ENCODE results near the gene APMAP. TPM values are rescaled to one million over a fixed set of nuclear protein-coding genes. Genes with fewer than 3 reads are reported as not detected.

APMAP gene
- total RNA-seq, 2 experiments from 2014 or later = 27.7 to 28.0 TPM

- intact Hi-C loops (cut with micrococcal nuclease; ENCODE audit: unreplicated experiment) = no loop called here
- DNase-seq (ENCODE audit: low spot score) = no peak
- H3K79me2 ChIP-seq (ENCODE audit: insufficient read depth, low read depth, low read length) = no peaks in the 10 kb centered on the region
- BruUV-seq (replicated peaks) = no TSS peak
- H3K9me3 ChIP-seq (ENCODE audit: low read length) = no peaks in the 10 kb centered on the region
- no peak overlapping the region for H2AFZ ChIP-seq (ENCODE audit: low read length)
- no peaks in the 10 kb centered on the region for H4K20me1 ChIP-seq (ENCODE audit: insufficient read depth, low read length)
- POLR2A ChIA-PET = interaction anchor here (0.5 kb wide), 1 partner anchor 336 kb away, joined by 3 read pairs; no protein-coding TSS in a partner anchor
- H3K4me2 ChIP-seq (ENCODE audit: low read length) = no peak overlapping the region
- H3K4me1 ChIP-seq (ENCODE audit: insufficient read depth, low read length, poor library complexity, severe bottlenecking) = peaks cover 9% of the 10 kb centered on the region
- CTCF ChIA-PET (ENCODE audit: unreplicated experiment) = no interaction called here
- peaks cover 7% of the 10 kb centered on the region; the same call in 1 of the 2 replicates for H3K36me3 ChIP-seq (ENCODE audit: insufficient read depth, low read length)
- no peak overlapping the region for H3K27ac ChIP-seq (ENCODE audit: low read depth, low read length, poor library complexity, severe bottlenecking)
- no peak for TF ChIP-seq CTCF (conservative IDR thresholded peaks at IDR 0.05; ENCODE audit: low read length)
- no peak for TF ChIP-seq EZH2phosphoT487 (IDR thresholded peaks at IDR 0.05; ENCODE audit: borderline replicate concordance, low read depth, low read length)
- H3K9me2 ChIP-seq (ENCODE audit: insufficient read depth, low read length) = no peaks in the 10 kb centered on the region
- H3K4me3 ChIP-seq (ENCODE audit: low read depth, low read length, poor library complexity, severe bottlenecking) = no peak overlapping the region
These were observed 35.1 kb downstream of the APMAP start for GRCh38 chr20:24957326-24958016.

GRCh38 chr20:24956001-24956841 is 36.3 kb downstream of the APMAP start:
- no peak overlapping the region for H3K27ac ChIP-seq (ENCODE audit: low read depth, low read length, poor library complexity, severe bottlenecking)
- no peaks in the 10 kb centered on the region for H3K9me2 ChIP-seq (ENCODE audit: insufficient read depth, low read length)
- TF ChIP-seq CTCF (conservative IDR thresholded peaks at IDR 0.05; ENCODE audit: low read length) (no peak), EZH2phosphoT487 (IDR thresholded peaks at IDR 0.05; ENCODE audit: borderline replicate concordance, low read depth, low read length) (no peak)
- BruUV-seq (replicated peaks) = no TSS peak
- CTCF ChIA-PET (ENCODE audit: unreplicated experiment) = no interaction called here
- H4K20me1 ChIP-seq (ENCODE audit: insufficient read depth, low read length) = no peaks in the 10 kb centered on the region
- POLR2A ChIA-PET = no interaction called here
- no peak overlapping the region for H3K4me2 ChIP-seq (ENCODE audit: low read length)
- no peaks in the 10 kb centered on the region for H3K9me3 ChIP-seq (ENCODE audit: low read length)
- H3K36me3 ChIP-seq (ENCODE audit: insufficient read depth, low read length) = peaks cover 7% of the 10 kb centered on the region; the same call in 1 of the 2 replicates
- no peaks in the 10 kb centered on the region for H3K79me2 ChIP-seq (ENCODE audit: insufficient read depth, low read depth, low read length)
- H3K4me1 ChIP-seq (ENCODE audit: insufficient read depth, low read length, poor library complexity, severe bottlenecking) = peaks cover 9% of the 10 kb centered on the region
- intact Hi-C loops (cut with micrococcal nuclease; ENCODE audit: unreplicated experiment) = no loop called here
- H2AFZ ChIP-seq (ENCODE audit: low read length) = no peak overlapping the region
- no peak overlapping the region for H3K4me3 ChIP-seq (ENCODE audit: low read depth, low read length, poor library complexity, severe bottlenecking)
- DNase-seq (ENCODE audit: low spot score) = no peak
